MCF 10A (cell line): ENCODE results near the gene HID1. TPM values are rescaled to one million over a fixed set of nuclear protein-coding genes. Genes with fewer than 3 reads are reported as not detected.
"Not testable (repeated sequence)": the region's sequence is repeated elsewhere in the genome, so short reads cannot be mapped to it uniquely, and the experiment has no call there.

ENCODE experiments used
- BruUV-seq: library from RNA; stranded (reverse); fragments of 400-500 nt; replicated peaks from 2 replicates; lab custom pipeline; 2021; lab: Mats Ljungman, UMichigan
- CTCF ChIA-PET: fragments of 300-600 bp; sonication (Branson Sonifier 250); formaldehyde crosslinking; extraction: SDS; loops from one replicate; lab custom pipeline; 2021; ENCODE audit warnings: antibody characterized with exemption, inconsistent platforms; lab: Yijun Ruan, JAX
- POLR2A ChIA-PET: fragments of 300-600, 350-650 bp; sonication (Branson Sonifier 250); formaldehyde crosslinking; extraction: SDS; loops from one replicate; lab custom pipeline; 2020; ENCODE audit warnings: antibody characterized with exemption, inconsistent platforms; lab: Yijun Ruan, JAX
- DNase-seq: peaks from one replicate; pipeline ENCODE4 v3.0.0-alpha.2; 2018; ENCODE audit not compliant: unreplicated experiment
- H3K27ac Mint-ChIP-seq: one replicate; pipeline ENCODE4 v1.8.0; 2022; ENCODE audit warnings: mild to moderate bottlenecking, low read depth, mixed read lengths; ENCODE audit not compliant: unreplicated experiment
- H3K27me3 Mint-ChIP-seq: one replicate; pipeline ENCODE4 v1.8.0; 2022; ENCODE audit warnings: mixed read lengths; ENCODE audit not compliant: insufficient read depth, unreplicated experiment
- H3K36me3 Mint-ChIP-seq: one replicate; pipeline ENCODE4 v1.8.0; 2022; ENCODE audit warnings: mild to moderate bottlenecking, moderate library complexity, mixed read lengths; ENCODE audit not compliant: insufficient read depth, unreplicated experiment
- H3K4me1 Mint-ChIP-seq: one replicate; pipeline ENCODE4 v1.8.0; 2022; ENCODE audit warnings: mixed read lengths; ENCODE audit not compliant: insufficient read depth, unreplicated experiment
- H3K4me3 Mint-ChIP-seq: one replicate; pipeline ENCODE4 v1.8.0; 2022; ENCODE audit warnings: mild to moderate bottlenecking, moderate library complexity, mixed read lengths; ENCODE audit not compliant: unreplicated experiment
- H3K9me3 Mint-ChIP-seq: one replicate; pipeline ENCODE4 v1.8.0; 2022; ENCODE audit warnings: mixed read lengths; ENCODE audit not compliant: unreplicated experiment
- CTCF ChIP-seq: fragments of 200-600 bp; IDR thresholded peaks from one replicate; pipeline ENCODE4 v1.8.0; 2022; ENCODE audit warnings: antibody characterized with exemption, mild to moderate bottlenecking; ENCODE audit not compliant: unreplicated experiment
- intact Hi-C: fragments of 100-400 bp; cut with micrococcal nuclease; formaldehyde crosslinking; loops from 2 replicates; pipeline ENCODE4 v1.14.1; 2022
- total RNA-seq: library from RNA; stranded (reverse); gene quantifications from 2 replicates; pipeline ENCODE4 v1.2.3, GENCODE V29; 2022

The HID1 gene
- total RNA-seq, 1 experiment from 2014 or later = 3.2 TPM

GRCh38 chr17:75009139-75009724, 36.7 kb upstream of the HID1 start:
- H3K4me1 Mint-ChIP-seq = peaks cover 17% of the 10 kb centered on the region
- DNase-seq = no peak
- H3K36me3 Mint-ChIP-seq = peaks cover 6% of the 10 kb centered on the region
- no TSS peak for BruUV-seq
- intact Hi-C loops = no loop called here
- ChIA-PET POLR2A (interaction anchor here (10.9 kb wide), 1 partner anchor 17 kb away, joined by 228 read pairs; the partner anchor contains the start of gene CDR2L), CTCF (interaction anchor here (0.7 to 1.3 kb wide), 4 partner anchors 33 to 105 kb away, joined by 3 to 4 read pairs (median 3); no protein-coding TSS in a partner anchor)
- H3K27ac Mint-ChIP-seq = no peak overlapping the region
- no peaks in the 10 kb centered on the region for H3K9me3 Mint-ChIP-seq
- no peak overlapping the region for H3K4me3 Mint-ChIP-seq
- no peak for TF ChIP-seq CTCF
- H3K27me3 Mint-ChIP-seq = no peaks in the 10 kb centered on the region

GRCh38 chr17:75008373-75008772, 35.8 kb upstream of the HID1 start:
- TF ChIP-seq CTCF = no peak
- intact Hi-C loops = no loop called here
- no peak for DNase-seq
- CTCF ChIA-PET = interaction anchor here (1.3 kb wide), 1 partner anchor 47 kb away, joined by 3 read pairs; no protein-coding TSS in a partner anchor
- no peak overlapping the region for H3K4me3 Mint-ChIP-seq
- POLR2A ChIA-PET = interaction anchor here (0.6 to 10.9 kb wide), 2 partner anchors 17 to 193 kb away, joined by 4 to 228 read pairs; partner anchors contain the start of gene CDR2L
- BruUV-seq = no TSS peak
- no peaks in the 10 kb centered on the region for H3K9me3 Mint-ChIP-seq
- H3K4me1 Mint-ChIP-seq = peaks cover 9% of the 10 kb centered on the region
- H3K27me3 Mint-ChIP-seq = no peaks in the 10 kb centered on the region
- H3K27ac Mint-ChIP-seq = no peak overlapping the region
- no peaks in the 10 kb centered on the region for H3K36me3 Mint-ChIP-seq

GRCh38 chr17:75006653-75007052, 34.1 kb upstream of the HID1 start:
- TF ChIP-seq CTCF = no peak
- intact Hi-C loops = loop anchor here (1.0 kb wide), 1 partner anchor 45 kb away; no protein-coding TSS in a partner anchor
- Mint-ChIP-seq H3K27ac (no peak overlapping the region), H3K4me3 (no peak overlapping the region), H3K9me3 (no peaks in the 10 kb centered on the region), H3K4me1 (no peaks in the 10 kb centered on the region), H3K27me3 (no peaks in the 10 kb centered on the region), H3K36me3 (peaks cover 11% of the 10 kb centered on the region)
- POLR2A ChIA-PET = interaction anchor here (10.9 kb wide), 1 partner anchor 15 kb away, joined by 228 read pairs; the partner anchor contains the start of gene CDR2L
- BruUV-seq = no TSS peak
- peak; percentile 27 for DNase-seq
- CTCF ChIA-PET = interaction anchor here (0.6 to 2.8 kb wide), 3 partner anchors 26 to 372 kb away, joined by 3 to 16 read pairs (median 4); no protein-coding TSS in a partner anchor

- H3K36me3 Mint-ChIP-seq = peaks cover 16% of the 10 kb centered on the region
- BruUV-seq, H3K27ac Mint-ChIP-seq, H3K9me3 Mint-ChIP-seq, DNase-seq, H3K4me1 Mint-ChIP-seq, H3K4me3 Mint-ChIP-seq, H3K27me3 Mint-ChIP-seq: not testable (repeated sequence)
- CTCF ChIA-PET = interaction anchor here (0.6 to 2.8 kb wide), 6 partner anchors 25 to 371 kb away, joined by 3 to 16 read pairs (median 3); no protein-coding TSS in a partner anchor
- POLR2A ChIA-PET = interaction anchor here (10.9 kb wide), 1 partner anchor 14 kb away, joined by 228 read pairs; the partner anchor contains the start of gene CDR2L
- intact Hi-C loops = loop anchor here (1.0 kb wide), 1 partner anchor 45 kb away; no protein-coding TSS in a partner anchor
Observed at GRCh38 chr17:75006084-75006483, 33.5 kb upstream of the HID1 start.
